Activated T-helper 17 cell treated with anti-CD3 and anti-CD28 coated beads, Interleukin-2, amount 50 U/mL, for 72 hours (primary cell): ENCODE data around the gene RELL2. TPM values are rescaled to one million over a fixed set of nuclear protein-coding genes. Genes with fewer than 3 reads are reported as not detected.

Source experiments
- ATAC-seq: fragments of 150-1000 bp; cut with Tn5 transposase; replicated peaks from 2 replicates; pipeline ENCODE4 v1.10.0; 2021; ENCODE audit warnings: mild to moderate bottlenecking, moderate library complexity
- H3K27ac Mint-ChIP-seq: one replicate; pipeline ENCODE4 v1.8.0; 2022; ENCODE audit warnings: mixed read lengths
- H3K27me3 Mint-ChIP-seq: one replicate; pipeline ENCODE4 v1.8.0; 2022; ENCODE audit warnings: mixed read lengths
- H3K36me3 Mint-ChIP-seq: one replicate; pipeline ENCODE4 v1.8.0; 2022; ENCODE audit warnings: low read depth, mild to moderate bottlenecking, mixed read lengths
- H3K4me1 Mint-ChIP-seq: one replicate; pipeline ENCODE4 v1.8.0; 2022; ENCODE audit warnings: mixed read lengths
- H3K4me3 Mint-ChIP-seq: one replicate; pipeline ENCODE4 v1.8.0; 2022; ENCODE audit warnings: mild to moderate bottlenecking, mixed read lengths
- H3K9me3 Mint-ChIP-seq: one replicate; pipeline ENCODE4 v1.8.0; 2022; ENCODE audit warnings: mixed read lengths
- total RNA-seq, 2 donors: library from RNA; stranded (reverse); gene quantifications; one replicate each; pipeline ENCODE4 v1.2.3, GENCODE V29; 2022

RELL2 gene
- total RNA-seq, 2 donors from 2014 or later = 16.5 to 29.9 TPM

- Mint-ChIP-seq H3K9me3 (no peaks in the 10 kb centered on the region), H3K4me3 (peak overlapping the region; percentile 98), H3K27me3 (no peaks in the 10 kb centered on the region), H3K4me1 (peaks cover 44% of the 10 kb centered on the region), H3K27ac (peak overlapping the region; percentile 39), H3K36me3 (peaks cover 75% of the 10 kb centered on the region)
- no peak for ATAC-seq
These were observed 25.5 kb upstream of the RELL2 start for GRCh38 chr5:141611289-141611688.

GRCh38 chr5:141613344-141613743 is 23.5 kb upstream of the RELL2 start:
- Mint-ChIP-seq H3K27me3 (no peaks in the 10 kb centered on the region), H3K36me3 (peaks cover 84% of the 10 kb centered on the region), H3K4me1 (peaks cover 41% of the 10 kb centered on the region), H3K4me3 (peak overlapping the region; percentile 98), H3K9me3 (no peaks in the 10 kb centered on the region), H3K27ac (peak overlapping the region; percentile 14)
- no peak for ATAC-seq

GRCh38 chr5:141615991-141616720 is 20.6 kb upstream of the RELL2 start:
- peak overlapping the region; percentile 96 for H3K27ac Mint-ChIP-seq
- no peak for ATAC-seq
- H3K36me3 Mint-ChIP-seq = peaks cover 91% of the 10 kb centered on the region
- H3K4me3 Mint-ChIP-seq = peak overlapping the region; percentile 98
- no peaks in the 10 kb centered on the region for H3K27me3 Mint-ChIP-seq
- no peaks in the 10 kb centered on the region for H3K9me3 Mint-ChIP-seq
- peaks cover 27% of the 10 kb centered on the region for H3K4me1 Mint-ChIP-seq

- ATAC-seq = no peak
- peak overlapping the region; percentile 96 for H3K27ac Mint-ChIP-seq
- peaks cover 91% of the 10 kb centered on the region for H3K36me3 Mint-ChIP-seq
- peak overlapping the region; percentile 98 for H3K4me3 Mint-ChIP-seq
- H3K4me1 Mint-ChIP-seq = peaks cover 21% of the 10 kb centered on the region
- no peaks in the 10 kb centered on the region for H3K9me3 Mint-ChIP-seq
- H3K27me3 Mint-ChIP-seq = no peaks in the 10 kb centered on the region
These were observed 19.7 kb upstream of the RELL2 start for GRCh38 chr5:141617128-141617527.

GRCh38 chr5:141617682-141618029 is 19.1 kb upstream of the RELL2 start:
- no peaks in the 10 kb centered on the region for H3K27me3 Mint-ChIP-seq
- H3K9me3 Mint-ChIP-seq = no peaks in the 10 kb centered on the region
- ATAC-seq = no peak
- H3K4me3 Mint-ChIP-seq = peak overlapping the region; percentile 98
- H3K27ac Mint-ChIP-seq = peak overlapping the region; percentile 96
- H3K4me1 Mint-ChIP-seq = peaks cover 21% of the 10 kb centered on the region
- H3K36me3 Mint-ChIP-seq = peaks cover 91% of the 10 kb centered on the region

- Mint-ChIP-seq H3K4me1 (peaks cover 21% of the 10 kb centered on the region), H3K27ac (peak overlapping the region; percentile 96), H3K36me3 (peaks cover 91% of the 10 kb centered on the region), H3K9me3 (no peaks in the 10 kb centered on the region), H3K4me3 (peak overlapping the region; percentile 98), H3K27me3 (no peaks in the 10 kb centered on the region)
- peak; percentile 48 for ATAC-seq
These were observed 18.6 kb upstream of the RELL2 start for GRCh38 chr5:141618030-141618803.

GRCh38 chr5:141618804-141619554 is 17.8 kb upstream of the RELL2 start, which contains the start of gene DIAPH1:
Gene DIAPH1 (minus strand): TSS chr5:141619000. CDS start chr5:141618914, 86 bp downstream.
- H3K27ac Mint-ChIP-seq = peak within 1 kb of the TSS; percentile 96
- H3K27me3 Mint-ChIP-seq = no peaks in the 10 kb centered on the region
- peaks cover 95% of the 10 kb centered on the region for H3K36me3 Mint-ChIP-seq
- ATAC-seq = peak; percentile 90
- peaks cover 22% of the 10 kb centered on the region for H3K4me1 Mint-ChIP-seq
- no peaks in the 10 kb centered on the region for H3K9me3 Mint-ChIP-seq
- H3K4me3 Mint-ChIP-seq = peak within 1 kb of the TSS; percentile 98

- Mint-ChIP-seq H3K36me3 (peaks cover 96% of the 10 kb centered on the region), H3K27ac (peak overlapping the region; percentile 85), H3K4me3 (peak overlapping the region; percentile 59), H3K27me3 (no peaks in the 10 kb centered on the region), H3K9me3 (no peaks in the 10 kb centered on the region), H3K4me1 (peaks cover 12% of the 10 kb centered on the region)
- peak; percentile 37 for ATAC-seq
These were observed 13.6 kb upstream of the RELL2 start for GRCh38 chr5:141623186-141623585.

- H3K36me3 Mint-ChIP-seq = peaks cover 96% of the 10 kb centered on the region
- H3K27me3 Mint-ChIP-seq = no peaks in the 10 kb centered on the region
- H3K4me1 Mint-ChIP-seq = peaks cover 13% of the 10 kb centered on the region
- H3K4me3 Mint-ChIP-seq = peak overlapping the region; percentile 59
- H3K27ac Mint-ChIP-seq = peak overlapping the region; percentile 85
- H3K9me3 Mint-ChIP-seq = no peaks in the 10 kb centered on the region
- no peak for ATAC-seq
These were observed 13.2 kb upstream of the RELL2 start for GRCh38 chr5:141623611-141624010.

GRCh38 chr5:141628175-141628788 is 8.5 kb upstream of the RELL2 start:
- no peak for ATAC-seq
- Mint-ChIP-seq H3K4me3 (no peak overlapping the region), H3K27ac (peak overlapping the region; percentile 37), H3K36me3 (peaks cover 99% of the 10 kb centered on the region), H3K9me3 (no peaks in the 10 kb centered on the region), H3K4me1 (peaks cover 21% of the 10 kb centered on the region), H3K27me3 (no peaks in the 10 kb centered on the region)

- no peak overlapping the region for H3K4me3 Mint-ChIP-seq
- ATAC-seq = no peak
- no peak overlapping the region for H3K27ac Mint-ChIP-seq
- H3K9me3 Mint-ChIP-seq = no peaks in the 10 kb centered on the region
- H3K36me3 Mint-ChIP-seq = peaks cover 99% of the 10 kb centered on the region
- H3K27me3 Mint-ChIP-seq = no peaks in the 10 kb centered on the region
- peaks cover 35% of the 10 kb centered on the region for H3K4me1 Mint-ChIP-seq
These were observed 6.1 kb upstream of the RELL2 start for GRCh38 chr5:141630570-141631140.

GRCh38 chr5:141632650-141633049 is 4.1 kb upstream of the RELL2 start:
- no peak for ATAC-seq
- H3K27ac Mint-ChIP-seq = no peak overlapping the region
- no peaks in the 10 kb centered on the region for H3K9me3 Mint-ChIP-seq
- H3K27me3 Mint-ChIP-seq = no peaks in the 10 kb centered on the region
- H3K4me3 Mint-ChIP-seq = no peak overlapping the region
- peaks cover 39% of the 10 kb centered on the region for H3K4me1 Mint-ChIP-seq
- peaks cover 86% of the 10 kb centered on the region for H3K36me3 Mint-ChIP-seq

GRCh38 chr5:141633871-141634561 is 2.8 kb upstream of the RELL2 start:
- Mint-ChIP-seq H3K27ac (peak overlapping the region; percentile 47), H3K9me3 (no peaks in the 10 kb centered on the region), H3K4me1 (peaks cover 40% of the 10 kb centered on the region), H3K36me3 (peaks cover 81% of the 10 kb centered on the region), H3K27me3 (no peaks in the 10 kb centered on the region), H3K4me3 (peak overlapping the region; percentile 92)
- ATAC-seq = peak; percentile 39
